Jurkat, Clone E6-1 (cell line): ENCODE data around the gene OTUD7B. TPM values are rescaled to one million over a fixed set of nuclear protein-coding genes. Genes with fewer than 3 reads are reported as not detected.
A peak's percentile ranks its signal among the peaks of the same experiment; 100 is the strongest.
"Not testable (repeated sequence)": the region's sequence is repeated elsewhere in the genome, so short reads cannot be mapped to it uniquely, and the experiment has no call there.

Experiments used
- DNase-seq: peaks from one replicate; pipeline ENCODE4 v3.0.0-alpha.2; 2011; ENCODE audit warnings: low read depth, low spot score
- H3K4me3 ChIP-seq: 2 replicates; pipeline ENCODE4 v1.5.1; 2011; ENCODE audit warnings: mild to moderate bottlenecking, low read length, control low read depth, moderate library complexity
- polyA plus RNA-seq: library from polyadenylated mRNA; unstranded; fragments of >200 nt; gene quantifications from one replicate; pipeline ENCODE4 v1.2.1, GENCODE V29; 2012; ENCODE audit warnings: missing spikeins; ENCODE audit not compliant: insufficient read length, insufficient read depth

Gene OTUD7B
- 1.3 TPM for polyA plus RNA-seq

- DNase-seq = peak; percentile 11
- peak within 1 kb of the TSS; percentile 72 for H3K4me3 ChIP-seq
These were observed at the start of gene OTUD7B for GRCh38 chr1:150010393-150011115. Gene OTUD7B (minus strand): TSS chr1:150010726. CDS start chr1:149977510, 33,216 bp downstream.

- no peak for DNase-seq
- H3K4me3 ChIP-seq = no peak overlapping the region
These were observed 49.7 kb upstream of the OTUD7B start for GRCh38 chr1:150060260-150060659.

GRCh38 chr1:150056407-150056806, 45.9 kb upstream of the OTUD7B start:
- DNase-seq = no peak
- no peak overlapping the region for H3K4me3 ChIP-seq

GRCh38 chr1:150055507-150055906, 45.0 kb upstream of the OTUD7B start:
- not testable (repeated sequence) for H3K4me3 ChIP-seq, DNase-seq

- no peak overlapping the region for H3K4me3 ChIP-seq
- DNase-seq = no peak
These were observed 43.4 kb upstream of the OTUD7B start for GRCh38 chr1:150053926-150054325.

GRCh38 chr1:150051905-150052412, 41.4 kb upstream of the OTUD7B start:
- not testable (repeated sequence) for DNase-seq, H3K4me3 ChIP-seq

GRCh38 chr1:150051089-150051373, 40.5 kb upstream of the OTUD7B start:
- no peak overlapping the region for H3K4me3 ChIP-seq
- DNase-seq = no peak

GRCh38 chr1:150049926-150050325, 39.4 kb upstream of the OTUD7B start:
- no peak overlapping the region for H3K4me3 ChIP-seq
- no peak for DNase-seq

- H3K4me3 ChIP-seq = no peak overlapping the region
- DNase-seq = no peak
These were observed 23.8 kb upstream of the OTUD7B start for GRCh38 chr1:150034336-150034735.

- no peak for DNase-seq
- no peak overlapping the region for H3K4me3 ChIP-seq
These were observed 17.8 kb upstream of the OTUD7B start for GRCh38 chr1:150028322-150028721.

- no peak overlapping the region for H3K4me3 ChIP-seq
- no peak for DNase-seq
These were observed 13.6 kb upstream of the OTUD7B start for GRCh38 chr1:150024156-150024555.

- no peak overlapping the region for H3K4me3 ChIP-seq
- DNase-seq = peak; percentile 25
These were observed 11.8 kb upstream of the OTUD7B start for GRCh38 chr1:150022357-150022756.

GRCh38 chr1:150021191-150021694, 10.7 kb upstream of the OTUD7B start:
- no peak for DNase-seq
- H3K4me3 ChIP-seq = no peak overlapping the region

- DNase-seq = no peak
These were observed 10.2 kb upstream of the OTUD7B start for GRCh38 chr1:150020711-150021110.

GRCh38 chr1:150018165-150018564, 7.6 kb upstream of the OTUD7B start:
- no peak for DNase-seq
- H3K4me3 ChIP-seq = no peak overlapping the region

More at GRCh38 chr1:150020711-150021110, 10.2 kb upstream of the OTUD7B start:
- no peak overlapping the region for H3K4me3 ChIP-seq

GRCh38 chr1:150017206-150017750, 6.8 kb upstream of the OTUD7B start:
- DNase-seq = no peak

GRCh38 chr1:150015651-150016131, 5.2 kb upstream of the OTUD7B start:
- H3K4me3 ChIP-seq = no peak overlapping the region

More at GRCh38 chr1:150017206-150017750, 6.8 kb upstream of the OTUD7B start:
- no peak overlapping the region for H3K4me3 ChIP-seq

GRCh38 chr1:150012611-150013010, 2.1 kb upstream of the OTUD7B start:
- H3K4me3 ChIP-seq = no peak overlapping the region
- no peak for DNase-seq

More at GRCh38 chr1:150015651-150016131, 5.2 kb upstream of the OTUD7B start:
- no peak for DNase-seq

- no peak for DNase-seq
- H3K4me3 ChIP-seq = peak overlapping the region; percentile 72
These were observed 728 bp downstream of the OTUD7B start for GRCh38 chr1:150009604-150010392.

- H3K4me3 ChIP-seq = no peak overlapping the region
These were observed 1.8 kb downstream of the OTUD7B start for GRCh38 chr1:150008699-150009098.

More at GRCh38 chr1:150008699-150009098, 1.8 kb downstream of the OTUD7B start:
- DNase-seq = no peak
